Epithelial cell of proximal tubule (primary cell): ENCODE data around the gene TTLL7. TPM values are rescaled to one million over a fixed set of nuclear protein-coding genes. Genes with fewer than 3 reads are reported as not detected.

Source experiments
- DNase-seq: peaks from one replicate; pipeline ENCODE4 v3.0.0-alpha.2; 2011; ENCODE audit warnings: low read depth
- H3K4me3 ChIP-seq: 2 replicates; pipeline ENCODE4 v1.5.1; 2011; ENCODE audit warnings: low read depth, mild to moderate bottlenecking, low read length
- CTCF ChIP-seq: conservative IDR thresholded peaks from 2 replicates; pipeline ENCODE4 v1.5.1; 2012; ENCODE audit warnings: low read depth, mild to moderate bottlenecking, low read length
- total RNA-seq: library from RNA; depleted of rRNA; stranded (reverse); fragments of >200 nt; gene quantifications from 2 replicates; pipeline ENCODE4 v1.2.3, GENCODE V29; 2015

Gene TTLL7
- total RNA-seq = 2.9 and 5.3 TPM in 2 replicates

- TF ChIP-seq CTCF = no peak
- peak within 1 kb of the TSS; percentile 84 for H3K4me3 ChIP-seq
- DNase-seq = no peak
Measured at GRCh38 chr1:83998498-83999315, at the start of gene TTLL7. Gene TTLL7, minus strand, starts transcription at chr1:83999132. Its CDS starts 46,921 bp downstream, at chr1:83952211.

GRCh38 chr1:84042461-84042860 lies 43.5 kb upstream of the TTLL7 start:
- H3K4me3 ChIP-seq = no peak overlapping the region
- TF ChIP-seq CTCF = no peak
- no peak for DNase-seq

GRCh38 chr1:84037758-84038611 lies 39.1 kb upstream of the TTLL7 start:
- DNase-seq = no peak
- H3K4me3 ChIP-seq = no peak overlapping the region
- TF ChIP-seq CTCF = no peak

- TF ChIP-seq CTCF = no peak
- DNase-seq = no peak
- H3K4me3 ChIP-seq = no peak overlapping the region
Measured at GRCh38 chr1:84031802-84032327, 32.9 kb upstream of the TTLL7 start.

- H3K4me3 ChIP-seq = no peak overlapping the region
- TF ChIP-seq CTCF = no peak
- DNase-seq = no peak
Measured at GRCh38 chr1:84027368-84027767, 28.4 kb upstream of the TTLL7 start.

GRCh38 chr1:84025966-84026365 lies 27.0 kb upstream of the TTLL7 start:
- no peak for TF ChIP-seq CTCF
- no peak for DNase-seq
- H3K4me3 ChIP-seq = no peak overlapping the region
